ENCODE measurements around the gene NHLRC2. TPM values are rescaled to one million over a fixed set of nuclear protein-coding genes. Genes with fewer than 3 reads are reported as not detected.
"Not testable (repeated sequence)": the region's sequence is repeated elsewhere in the genome, so short reads cannot be mapped to it uniquely, and the experiment has no call there.

Gene NHLRC2
- total RNA-seq, 1 experiment from 2014 or later = 39.8 TPM

DNA sequence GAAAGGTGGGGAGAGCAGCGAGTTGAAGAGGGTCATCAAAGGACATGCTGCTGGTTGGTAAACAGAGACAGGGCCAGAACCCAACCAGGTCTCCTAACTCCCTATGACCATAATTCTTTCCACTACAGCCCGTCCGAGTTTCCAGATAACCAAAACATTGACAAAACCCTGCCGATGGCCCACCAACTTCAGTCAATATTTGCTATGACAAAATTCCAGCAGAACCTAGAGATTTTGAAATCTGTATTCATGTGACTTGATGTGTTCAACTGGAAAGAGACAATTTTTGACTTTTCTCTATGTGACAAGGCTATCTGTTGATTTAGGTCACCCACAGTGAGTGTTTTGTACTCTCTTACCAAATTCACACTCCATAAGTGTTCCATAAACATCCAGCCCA lies 86.7 kb downstream of the NHLRC2 start:
- Mint-ChIP-seq H3K9me3 (ENCODE audit: unreplicated experiment) (no peaks in the 10 kb centered on the region), H3K36me3 (ENCODE audit: insufficient read depth, unreplicated experiment) (no peaks in the 10 kb centered on the region), H3K27me3 (ENCODE audit: insufficient read depth, unreplicated experiment) (no peaks in the 10 kb centered on the region), H3K4me3 (ENCODE audit: unreplicated experiment) (no peak overlapping the region), H3K4me1 (ENCODE audit: insufficient read depth, unreplicated experiment) (peaks cover 9% of the 10 kb centered on the region), H3K27ac (ENCODE audit: low read depth, unreplicated experiment) (no peak overlapping the region)
- BruUV-seq (replicated peaks) = no TSS peak
- intact Hi-C loops (cut with micrococcal nuclease) = no loop called here
- POLR2A ChIA-PET = no interaction called here
- no peak for DNase-seq (ENCODE audit: unreplicated experiment)
- TF ChIP-seq, protein P1, sequence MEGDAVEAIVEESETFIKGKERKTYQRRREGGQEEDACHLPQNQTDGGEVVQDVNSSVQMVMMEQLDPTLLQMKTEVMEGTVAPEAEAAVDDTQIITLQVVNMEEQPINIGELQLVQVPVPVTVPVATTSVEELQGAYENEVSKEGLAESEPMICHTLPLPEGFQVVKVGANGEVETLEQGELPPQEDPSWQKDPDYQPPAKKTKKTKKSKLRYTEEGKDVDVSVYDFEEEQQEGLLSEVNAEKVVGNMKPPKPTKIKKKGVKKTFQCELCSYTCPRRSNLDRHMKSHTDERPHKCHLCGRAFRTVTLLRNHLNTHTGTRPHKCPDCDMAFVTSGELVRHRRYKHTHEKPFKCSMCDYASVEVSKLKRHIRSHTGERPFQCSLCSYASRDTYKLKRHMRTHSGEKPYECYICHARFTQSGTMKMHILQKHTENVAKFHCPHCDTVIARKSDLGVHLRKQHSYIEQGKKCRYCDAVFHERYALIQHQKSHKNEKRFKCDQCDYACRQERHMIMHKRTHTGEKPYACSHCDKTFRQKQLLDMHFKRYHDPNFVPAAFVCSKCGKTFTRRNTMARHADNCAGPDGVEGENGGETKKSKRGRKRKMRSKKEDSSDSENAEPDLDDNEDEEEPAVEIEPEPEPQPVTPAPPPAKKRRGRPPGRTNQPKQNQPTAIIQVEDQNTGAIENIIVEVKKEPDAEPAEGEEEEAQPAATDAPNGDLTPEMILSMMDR (IDR thresholded peaks at IDR 0.05; ENCODE audit: unreplicated experiment) = no peak
- CTCF ChIA-PET = interaction anchor here (0.7 kb wide), 1 partner anchor 55 kb away, joined by 3 read pairs; no protein-coding TSS in a partner anchor

DNA sequence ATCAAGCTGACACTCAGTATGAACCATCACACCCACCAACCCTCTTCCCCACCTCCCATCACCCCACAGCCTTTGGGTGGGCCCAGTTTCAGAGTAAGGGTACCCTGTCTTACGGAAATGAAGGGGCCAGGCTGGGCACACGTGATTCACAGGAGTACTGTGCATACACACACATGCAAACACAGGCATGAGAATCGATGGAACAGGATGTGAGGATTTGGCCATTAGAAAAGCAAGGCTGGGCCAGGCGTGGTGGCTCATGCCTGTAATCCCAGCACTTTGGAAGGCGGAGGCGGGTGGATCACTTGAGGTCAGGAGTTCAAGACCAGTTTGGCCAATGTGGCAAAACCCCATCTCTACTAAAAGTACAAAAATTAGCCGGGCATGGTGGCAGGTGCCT lies 88.7 kb downstream of the NHLRC2 start:
- POLR2A ChIA-PET; H3K27me3 Mint-ChIP-seq (ENCODE audit: insufficient read depth, unreplicated experiment); CTCF ChIA-PET; intact Hi-C loops (cut with micrococcal nuclease); H3K4me3 Mint-ChIP-seq (ENCODE audit: unreplicated experiment); DNase-seq (ENCODE audit: unreplicated experiment); H3K9me3 Mint-ChIP-seq (ENCODE audit: unreplicated experiment); H3K36me3 Mint-ChIP-seq (ENCODE audit: insufficient read depth, unreplicated experiment); H3K27ac Mint-ChIP-seq (ENCODE audit: low read depth, unreplicated experiment); BruUV-seq (replicated peaks): not testable (repeated sequence)
- H3K4me1 Mint-ChIP-seq (ENCODE audit: insufficient read depth, unreplicated experiment) = peaks cover 15% of the 10 kb centered on the region

DNA sequence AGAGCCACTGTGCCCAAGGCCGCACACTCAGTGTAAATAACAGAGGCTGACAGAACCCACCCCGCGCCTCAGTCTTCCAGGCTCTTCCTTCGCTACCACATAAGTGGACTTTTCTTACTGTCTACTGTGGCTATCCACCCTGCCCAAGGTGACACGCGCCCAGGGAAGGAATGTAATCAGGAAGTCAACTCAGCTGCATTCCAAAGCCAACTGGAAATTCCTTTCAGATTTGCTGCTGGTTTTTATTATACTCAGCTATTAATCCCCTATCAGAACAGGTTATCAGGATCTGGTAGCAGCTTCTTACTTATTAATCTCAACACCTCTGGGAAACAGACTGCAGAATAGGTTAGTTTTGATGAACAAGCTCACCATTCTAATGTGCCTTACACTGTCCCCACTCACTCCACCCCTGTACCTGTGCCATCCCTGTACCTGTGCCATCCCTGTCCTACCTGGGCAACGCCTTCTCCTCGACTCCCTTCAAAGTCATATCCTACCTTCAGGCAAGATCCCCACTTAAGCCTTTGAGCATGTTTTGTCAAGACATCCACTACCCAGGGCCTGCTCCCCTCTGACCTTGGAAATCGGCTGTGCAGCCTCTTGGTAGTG lies 90.7 kb downstream of the NHLRC2 start:
- TF ChIP-seq, protein P1 (IDR thresholded peaks at IDR 0.05; ENCODE audit: unreplicated experiment) = no peak
- ChIA-PET CTCF (interaction anchor here (1.3 kb wide), 1 partner anchor 14 kb away, joined by 3 read pairs; no protein-coding TSS in a partner anchor), POLR2A (interaction anchor here (0.7 to 1.0 kb wide), 3 partner anchors 24 to 116 kb away, joined by 3 to 4 read pairs (median 3); no protein-coding TSS in a partner anchor)
- H3K4me1 Mint-ChIP-seq (ENCODE audit: insufficient read depth, unreplicated experiment) = peaks cover 15% of the 10 kb centered on the region
- intact Hi-C loops (cut with micrococcal nuclease) = no loop called here
- peak overlapping the region; percentile 69 for H3K27ac Mint-ChIP-seq (ENCODE audit: low read depth, unreplicated experiment)
- no peak overlapping the region for H3K4me3 Mint-ChIP-seq (ENCODE audit: unreplicated experiment)
- H3K36me3 Mint-ChIP-seq (ENCODE audit: insufficient read depth, unreplicated experiment) = no peaks in the 10 kb centered on the region
- no TSS peak for BruUV-seq (replicated peaks)
- DNase-seq (ENCODE audit: unreplicated experiment) = peak; percentile 33
- H3K27me3 Mint-ChIP-seq (ENCODE audit: insufficient read depth, unreplicated experiment) = no peaks in the 10 kb centered on the region
- no peaks in the 10 kb centered on the region for H3K9me3 Mint-ChIP-seq (ENCODE audit: unreplicated experiment)

DNA sequence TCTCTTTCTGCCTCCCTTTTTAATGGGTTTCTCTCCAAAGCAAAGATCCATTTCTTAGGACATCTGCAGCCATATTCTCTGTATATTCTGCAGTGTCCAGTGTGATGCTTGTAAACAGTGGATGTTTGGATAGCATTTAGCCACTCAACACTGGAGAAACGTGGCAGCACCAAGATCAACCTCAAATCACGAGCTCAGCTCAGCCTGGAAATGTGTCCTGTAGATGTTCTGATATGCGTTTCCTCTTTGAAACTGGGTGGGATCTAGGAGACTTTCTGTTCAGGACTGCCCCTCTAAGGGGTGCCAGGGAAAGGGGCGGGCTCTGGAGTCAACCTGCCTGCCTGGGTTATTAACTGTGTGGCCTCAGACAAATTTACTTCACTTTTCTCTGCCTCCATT lies 91.2 kb downstream of the NHLRC2 start:
- Mint-ChIP-seq H3K4me3 (ENCODE audit: unreplicated experiment) (no peak overlapping the region), H3K27me3 (ENCODE audit: insufficient read depth, unreplicated experiment) (no peaks in the 10 kb centered on the region), H3K27ac (ENCODE audit: low read depth, unreplicated experiment) (peak overlapping the region; percentile 69), H3K9me3 (ENCODE audit: unreplicated experiment) (no peaks in the 10 kb centered on the region), H3K36me3 (ENCODE audit: insufficient read depth, unreplicated experiment) (no peaks in the 10 kb centered on the region), H3K4me1 (ENCODE audit: insufficient read depth, unreplicated experiment) (peaks cover 15% of the 10 kb centered on the region)
- no peak for DNase-seq (ENCODE audit: unreplicated experiment)
- ChIA-PET CTCF (interaction anchor here (1.3 kb wide), 1 partner anchor 14 kb away, joined by 3 read pairs; no protein-coding TSS in a partner anchor), POLR2A (interaction anchor here (0.7 to 1.0 kb wide), 2 partner anchors 54 to 115 kb away, joined by 3 read pairs; no protein-coding TSS in a partner anchor)
- no TSS peak for BruUV-seq (replicated peaks)
- intact Hi-C loops (cut with micrococcal nuclease) = no loop called here
- TF ChIP-seq, protein P1 (IDR thresholded peaks at IDR 0.05; ENCODE audit: unreplicated experiment) = no peak
